HFF-Myc (cell line): Measurements from ENCODE around the gene RBPJ.
"Not testable (repeated sequence)": the region's sequence is repeated elsewhere in the genome, so short reads cannot be mapped to it uniquely, and the experiment has no call there.

Experiments
- DNase-seq: peaks from one replicate; pipeline ENCODE4 v3.0.0-alpha.2; 2011; ENCODE audit warnings: low read depth; ENCODE audit errors: extremely low read depth
- H3K4me3 ChIP-seq: replicated peaks from 2 replicates; pipeline ENCODE4 v1.5.1; 2011; ENCODE audit warnings: low read depth, mild to moderate bottlenecking, control low read depth, low read length
- TF ChIP-seq, protein P1 (sequence below): IDR thresholded peaks from 2 replicates; pipeline ENCODE4 v1.5.1; 2012; ENCODE audit warnings: mild to moderate bottlenecking, low read depth, low read length, control low read depth; ENCODE audit errors: missing control alignments

Gene RBPJ

DNA sequence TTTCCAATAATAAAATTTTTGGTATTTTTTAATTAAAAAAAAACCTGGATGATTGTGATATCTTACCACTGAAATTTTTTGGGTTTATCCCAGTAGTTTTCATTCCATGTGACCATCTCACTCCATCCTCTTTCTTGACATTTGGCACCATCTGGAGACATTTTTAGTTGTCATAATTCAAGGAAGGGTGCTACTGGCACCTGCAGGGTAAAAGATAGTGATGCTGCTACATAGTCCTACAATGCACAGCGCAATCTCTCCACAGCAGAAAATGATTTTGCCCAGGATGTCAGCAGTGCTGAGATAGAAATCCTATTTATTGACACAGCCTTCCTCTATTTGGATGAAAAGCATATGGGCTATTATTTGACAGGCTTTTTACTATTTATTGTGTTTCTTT, 79.3 kb downstream of the RBPJ start:
- no peak for DNase-seq
- TF ChIP-seq, protein P1, sequence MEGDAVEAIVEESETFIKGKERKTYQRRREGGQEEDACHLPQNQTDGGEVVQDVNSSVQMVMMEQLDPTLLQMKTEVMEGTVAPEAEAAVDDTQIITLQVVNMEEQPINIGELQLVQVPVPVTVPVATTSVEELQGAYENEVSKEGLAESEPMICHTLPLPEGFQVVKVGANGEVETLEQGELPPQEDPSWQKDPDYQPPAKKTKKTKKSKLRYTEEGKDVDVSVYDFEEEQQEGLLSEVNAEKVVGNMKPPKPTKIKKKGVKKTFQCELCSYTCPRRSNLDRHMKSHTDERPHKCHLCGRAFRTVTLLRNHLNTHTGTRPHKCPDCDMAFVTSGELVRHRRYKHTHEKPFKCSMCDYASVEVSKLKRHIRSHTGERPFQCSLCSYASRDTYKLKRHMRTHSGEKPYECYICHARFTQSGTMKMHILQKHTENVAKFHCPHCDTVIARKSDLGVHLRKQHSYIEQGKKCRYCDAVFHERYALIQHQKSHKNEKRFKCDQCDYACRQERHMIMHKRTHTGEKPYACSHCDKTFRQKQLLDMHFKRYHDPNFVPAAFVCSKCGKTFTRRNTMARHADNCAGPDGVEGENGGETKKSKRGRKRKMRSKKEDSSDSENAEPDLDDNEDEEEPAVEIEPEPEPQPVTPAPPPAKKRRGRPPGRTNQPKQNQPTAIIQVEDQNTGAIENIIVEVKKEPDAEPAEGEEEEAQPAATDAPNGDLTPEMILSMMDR = no peak
- no peak overlapping the region for H3K4me3 ChIP-seq

DNA sequence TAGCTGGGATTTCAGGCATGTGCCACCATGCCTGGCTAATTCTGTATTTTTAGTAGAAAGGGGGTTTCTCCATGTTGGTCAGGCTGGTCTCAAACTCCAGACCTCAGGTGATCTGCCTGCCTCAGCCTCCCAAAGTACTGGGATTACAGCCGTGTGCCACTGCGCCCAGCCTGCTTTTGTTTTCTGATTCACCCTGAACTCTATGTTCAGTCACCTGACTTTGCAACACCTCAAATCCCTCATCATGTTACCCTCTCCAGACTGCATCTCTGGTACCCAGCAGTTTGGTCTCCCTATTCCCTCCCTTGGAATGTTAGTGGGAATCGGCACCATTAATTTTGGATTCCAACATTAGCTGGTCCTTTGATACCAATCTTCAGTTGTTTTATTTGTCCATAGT, 81.2 kb downstream of the RBPJ start:
- DNase-seq, H3K4me3 ChIP-seq: not testable (repeated sequence)

DNA sequence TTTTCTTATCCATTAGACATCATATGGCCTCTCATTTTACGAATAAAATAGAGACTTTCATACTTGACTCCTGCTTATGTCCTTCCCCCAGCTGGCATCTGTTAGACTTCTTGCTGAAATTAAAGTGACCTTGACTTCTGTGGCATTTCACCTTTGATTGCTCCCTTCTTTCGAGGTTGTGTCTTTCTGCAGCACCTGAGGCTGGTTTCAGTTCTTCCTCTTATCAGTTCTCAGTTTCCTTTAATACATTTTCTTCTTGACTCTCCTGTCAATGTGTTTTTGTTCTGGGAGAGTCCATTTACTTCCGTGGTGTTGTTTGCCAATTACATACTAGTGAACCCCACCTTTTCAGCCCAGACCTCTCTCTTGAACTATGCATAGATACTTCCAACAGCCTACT, 81.6 kb downstream of the RBPJ start:
- H3K4me3 ChIP-seq = no peak overlapping the region
- DNase-seq = no peak
- TF ChIP-seq, protein P1 = no peak

DNA sequence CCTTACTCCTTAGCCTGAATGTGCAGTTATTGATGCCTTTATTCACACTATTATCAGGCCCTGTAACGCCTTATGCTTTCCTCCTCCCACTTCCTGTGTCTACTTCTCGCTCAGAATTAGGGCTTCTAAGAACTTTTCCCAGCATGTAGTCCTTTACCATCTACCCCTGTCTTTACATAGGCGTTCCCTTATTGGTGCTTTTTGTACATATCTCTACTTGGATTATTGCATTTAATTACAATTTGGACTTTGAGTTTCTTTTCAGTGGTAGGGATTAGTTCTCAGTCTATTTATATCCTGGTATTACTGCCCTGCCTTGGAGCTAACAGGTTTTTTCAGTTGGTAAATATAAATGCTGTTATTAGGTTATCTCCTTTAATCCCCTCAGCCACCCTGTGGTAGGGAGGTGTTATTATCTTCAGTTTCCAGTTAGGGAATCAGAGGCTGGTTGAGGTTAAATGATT, 84.0 kb downstream of the RBPJ start:
- DNase-seq = no peak
- TF ChIP-seq, protein P1 = no peak

DNA sequence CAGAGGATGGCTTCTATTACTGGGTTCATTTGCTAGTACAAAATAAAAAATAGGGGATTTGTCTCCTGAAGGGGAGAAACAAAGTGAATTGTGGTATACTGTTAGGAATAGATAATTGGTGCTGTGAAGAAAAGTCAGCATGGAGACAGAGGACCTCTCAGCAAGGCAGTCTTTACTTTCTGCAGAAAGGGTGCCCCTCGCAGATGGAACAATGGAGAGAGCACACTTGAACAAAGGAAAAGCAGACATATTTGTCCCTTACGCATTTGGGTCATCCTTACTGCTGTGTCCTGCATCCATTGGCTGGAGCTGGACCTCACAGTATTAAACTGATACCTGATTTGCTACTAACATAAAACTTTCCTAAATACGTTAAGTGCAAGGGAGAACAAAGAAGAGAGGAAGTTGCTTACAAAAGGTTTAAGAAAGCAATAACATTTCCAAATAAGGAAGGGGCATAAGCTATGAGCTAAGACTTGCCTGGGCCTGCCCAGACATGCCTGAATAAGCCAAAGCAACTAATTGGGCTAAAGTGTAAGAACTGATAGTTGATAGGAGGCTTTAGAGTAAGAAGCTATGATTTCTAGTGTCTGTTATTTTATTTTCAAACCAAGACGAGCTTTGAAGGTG, 85.6 kb downstream of the RBPJ start:
- TF ChIP-seq, protein P1 = no peak
- H3K4me3 ChIP-seq = no peak overlapping the region
- no peak for DNase-seq

More for the DNA sequence above, 84.0 kb downstream of the RBPJ start:
- H3K4me3 ChIP-seq = no peak overlapping the region

DNA sequence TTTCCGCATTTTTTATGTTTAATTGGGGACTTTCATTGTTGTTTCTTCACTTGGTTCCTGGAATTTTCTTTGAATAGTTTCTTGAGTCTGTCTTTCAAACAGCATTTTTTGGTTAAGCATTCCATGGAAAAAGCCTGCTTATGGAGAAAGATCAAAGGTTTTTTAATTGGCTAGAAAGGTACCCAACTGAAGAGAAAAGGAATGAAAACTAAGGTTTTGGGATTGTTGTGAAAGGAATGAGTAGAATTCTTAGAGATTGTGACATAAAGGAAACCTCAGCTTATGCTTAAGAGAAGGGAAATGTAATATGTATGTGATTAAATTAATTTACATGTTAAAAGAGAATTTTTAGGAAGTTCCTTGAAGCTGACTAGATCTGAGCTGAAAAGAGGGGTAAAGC, 86.7 kb downstream of the RBPJ start:
- no peak for DNase-seq
- TF ChIP-seq, protein P1 = no peak

DNA sequence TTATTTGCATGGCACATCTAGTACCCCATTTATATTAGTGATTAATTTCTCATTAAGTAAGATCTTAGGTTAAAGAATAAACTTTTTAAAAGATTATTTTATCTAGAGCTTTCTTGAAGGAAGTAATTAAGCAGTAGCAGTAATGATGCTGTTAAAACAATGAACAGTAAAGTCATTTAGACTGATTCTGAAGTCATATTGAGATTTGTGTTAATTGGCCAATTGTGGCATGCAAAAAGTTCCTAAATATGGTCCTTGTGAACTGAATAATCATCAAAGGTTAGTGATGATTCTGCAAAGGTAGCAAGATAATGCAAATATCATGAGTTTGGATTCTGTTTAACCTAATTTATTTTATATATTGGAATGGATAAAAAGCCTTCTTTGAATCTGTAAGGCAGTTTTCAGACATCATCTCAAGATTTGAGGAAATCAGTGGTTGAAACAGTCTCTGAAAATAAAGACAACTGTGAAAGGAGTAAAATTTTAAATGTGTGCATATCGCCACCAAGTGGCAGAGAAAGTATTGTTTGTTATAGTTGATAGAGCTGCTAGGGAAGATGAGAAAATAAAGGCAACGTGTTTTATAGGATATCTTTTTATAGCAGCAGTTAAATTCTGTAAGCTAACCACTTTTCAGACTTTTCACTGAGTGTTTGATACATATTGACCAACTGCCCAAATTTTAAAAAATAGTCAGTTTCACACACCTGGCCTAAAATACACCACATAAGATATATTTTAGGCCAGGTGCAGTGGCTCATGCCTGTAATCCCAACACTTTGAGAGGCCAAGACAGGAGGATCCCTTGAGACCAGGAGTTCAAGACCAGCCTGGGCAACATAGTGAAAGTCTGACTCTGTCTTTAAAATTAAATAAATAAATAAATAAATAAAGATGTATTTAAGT, 89.8 kb downstream of the RBPJ start:
- TF ChIP-seq, protein P1 = peak; percentile 30
- peak; percentile 47 for DNase-seq
- no peak overlapping the region for H3K4me3 ChIP-seq

More for the DNA sequence above, 86.7 kb downstream of the RBPJ start:
- no peak overlapping the region for H3K4me3 ChIP-seq
